Activated CD4-positive, alpha-beta T cell treated with anti-CD3 and anti-CD28 coated beads, Interleukin-2, amount 50 U/mL, for 4 hours (primary cell): ENCODE data around the gene ADGRB3.
"Not testable (repeated sequence)": the region's sequence is repeated elsewhere in the genome, so short reads cannot be mapped to it uniquely, and the experiment has no call there.

Source experiments
- DNase-seq, 2 experiments: peaks; one replicate each; pipeline ENCODE4 v3.0.0-alpha.2; 2020

ADGRB3 gene

DNA sequence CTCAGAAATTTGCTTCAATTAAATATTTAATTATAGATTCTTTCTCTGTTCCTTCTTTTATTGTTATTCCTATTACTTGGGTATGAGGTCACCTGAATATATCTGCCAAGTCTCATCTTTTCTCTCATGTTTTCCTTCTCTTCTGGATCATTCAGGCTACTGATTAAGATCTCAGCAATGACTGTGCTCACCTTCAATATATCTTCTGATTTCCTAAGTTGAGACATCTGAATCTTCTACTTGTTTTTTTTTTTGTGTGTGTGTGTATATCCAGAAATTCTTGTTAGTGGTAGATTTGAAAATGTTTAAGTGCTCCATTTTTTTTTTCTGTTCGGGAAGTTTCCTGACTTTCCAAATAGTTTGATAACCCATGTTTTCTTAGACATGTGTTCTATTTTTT is 108.0 kb downstream of the ADGRB3 start:
- DNase-seq, result no peak

DNA sequence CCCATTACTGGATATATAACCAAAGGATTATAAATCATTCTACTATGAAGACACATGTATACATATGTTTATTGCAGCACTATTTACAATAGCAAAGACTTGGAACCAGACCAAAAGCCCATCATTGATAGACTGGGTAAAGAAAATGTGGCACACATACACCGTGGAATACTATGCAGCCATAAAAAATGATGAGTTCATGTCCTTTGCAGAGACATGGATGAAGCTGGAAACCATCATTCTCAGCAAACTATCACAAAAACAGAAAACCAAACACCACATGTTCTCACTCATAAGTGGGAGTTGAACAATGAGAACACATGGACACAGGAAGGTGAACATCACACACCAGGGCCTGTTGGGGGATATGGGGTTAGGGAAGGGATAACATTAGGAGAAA is 109.3 kb downstream of the ADGRB3 start:
- DNase-seq, result not testable (repeated sequence)

- DNase-seq, result no peak
These were observed 111.3 kb downstream of the ADGRB3 start for GRCh38 chr6:68746376-68746775.

DNA sequence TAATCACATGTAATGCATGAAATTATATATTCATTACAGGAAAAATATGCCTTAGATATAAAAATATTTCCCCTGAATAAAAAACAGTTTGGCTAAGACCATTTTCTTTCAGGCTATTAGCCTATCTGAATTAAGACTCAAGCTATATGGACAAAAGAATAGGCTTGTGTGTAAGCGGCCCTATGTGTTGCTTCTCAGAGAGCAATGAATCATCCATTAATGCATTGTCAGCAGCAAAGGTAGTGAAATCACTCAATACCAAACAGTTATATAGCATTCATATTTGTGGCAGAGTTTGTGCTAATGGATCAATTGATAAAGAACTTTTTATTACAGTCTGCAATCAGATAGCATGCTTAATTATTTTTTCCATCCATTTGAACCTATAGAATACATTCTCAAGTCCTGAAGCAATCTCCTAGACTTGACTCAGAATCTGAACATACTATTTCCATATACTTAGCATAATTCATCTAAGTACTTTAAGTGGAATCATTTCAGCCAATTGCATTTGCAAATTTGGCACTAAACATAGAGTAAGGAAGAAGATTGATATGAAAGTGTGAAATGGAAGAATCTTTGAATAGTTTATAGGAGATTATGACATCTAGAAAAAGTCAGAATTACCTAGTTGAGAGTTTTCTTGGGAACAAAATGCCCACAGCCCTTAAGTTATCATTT is 112.2 kb downstream of the ADGRB3 start:
- no peak for DNase-seq

- not testable (repeated sequence) for DNase-seq
These were observed 112.8 kb downstream of the ADGRB3 start for GRCh38 chr6:68747832-68748231.

DNA sequence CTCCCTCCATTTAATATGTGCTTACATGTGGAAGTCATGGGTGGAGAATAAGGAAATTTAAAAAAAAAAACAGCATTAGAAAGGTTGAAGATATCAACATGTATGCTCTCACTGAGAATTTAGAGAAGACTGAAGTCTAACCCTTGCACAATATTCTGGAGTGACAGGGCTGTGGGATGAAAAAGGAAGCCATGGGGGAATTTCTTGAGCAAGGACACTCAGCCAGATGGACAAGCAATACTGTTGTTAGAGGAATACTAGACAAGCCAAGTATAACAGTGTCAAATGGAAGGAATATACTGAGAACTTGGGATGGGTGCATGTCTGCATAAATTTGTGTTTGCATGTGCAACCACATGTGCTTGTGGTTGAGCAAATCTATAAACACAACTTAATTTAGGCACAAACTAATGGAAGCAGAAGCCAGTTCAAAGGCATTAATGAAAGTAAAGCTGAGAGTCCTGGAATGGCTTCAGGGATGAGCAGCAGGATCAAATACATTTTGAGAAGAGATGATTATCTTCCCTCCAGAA is 119.7 kb downstream of the ADGRB3 start:
- no peak for DNase-seq

DNA sequence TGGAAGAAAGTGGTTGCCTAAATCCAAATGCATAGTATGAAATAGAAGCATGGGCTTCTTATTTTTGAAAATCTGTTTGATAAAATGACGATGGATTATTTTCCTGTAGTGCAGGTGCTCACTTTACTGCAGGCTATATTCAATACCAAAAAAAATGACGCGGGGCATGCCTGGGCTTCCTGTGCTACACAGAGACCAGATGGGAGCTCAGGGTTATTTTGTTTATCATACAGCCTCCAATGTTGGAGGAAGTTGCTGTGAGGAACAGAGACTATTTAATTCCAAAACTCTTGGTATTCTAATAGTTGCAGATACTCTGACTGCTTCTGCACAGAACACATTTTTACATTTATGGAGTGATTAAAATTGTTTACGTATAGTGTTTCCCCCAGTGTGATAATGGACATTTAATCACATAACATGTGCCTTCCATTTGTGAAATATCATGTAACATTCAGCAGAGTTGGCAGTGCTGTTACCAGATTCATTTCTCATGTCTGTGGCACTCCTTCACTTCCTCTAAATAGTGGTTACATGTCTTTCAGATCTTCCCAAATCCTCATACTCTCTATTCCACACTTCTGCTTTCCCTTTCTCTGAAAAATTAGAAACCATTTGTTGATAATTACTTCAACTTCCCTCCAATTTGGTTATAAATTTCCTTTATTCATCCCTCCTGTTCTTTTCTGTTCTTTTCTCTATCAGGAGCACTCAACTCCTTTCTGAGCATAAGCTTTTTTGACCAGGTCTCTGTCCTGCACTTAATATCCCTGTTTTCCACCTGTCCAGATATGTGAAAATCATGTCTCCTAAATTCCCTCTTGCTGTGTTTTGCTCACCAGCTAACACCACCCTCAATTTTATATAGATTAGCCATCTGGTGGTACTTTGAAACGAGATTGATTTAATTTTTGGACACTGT is 121.6 kb downstream of the ADGRB3 start:
- DNase-seq, result no peak

DNA sequence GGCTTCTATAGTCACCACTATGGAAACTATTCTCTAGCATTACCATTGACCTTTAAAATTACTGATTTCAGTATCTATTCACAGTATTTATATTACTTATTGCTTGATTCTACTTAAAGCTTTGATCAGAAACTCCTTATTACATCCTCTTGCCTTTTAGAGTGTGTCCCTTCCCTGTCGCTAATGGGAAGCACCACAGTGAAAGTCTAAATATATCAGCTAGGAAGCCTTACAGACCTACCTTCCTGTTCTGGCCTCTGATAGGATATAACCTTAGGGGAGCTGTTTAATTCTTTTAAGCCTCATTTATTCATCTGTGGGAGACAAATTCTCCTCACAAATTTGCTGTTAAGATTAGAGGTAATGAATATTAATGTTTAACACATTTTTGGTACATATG is 122.7 kb downstream of the ADGRB3 start:
- no peak for DNase-seq

- no peak for DNase-seq
These were observed 123.5 kb downstream of the ADGRB3 start for GRCh38 chr6:68758559-68758958.

GRCh38 chr6:68760485-68760884 is 125.4 kb downstream of the ADGRB3 start:
- no peak for DNase-seq

GRCh38 chr6:68760941-68761676 is 126.0 kb downstream of the ADGRB3 start:
- no peak for DNase-seq

GRCh38 chr6:68761985-68762384 is 126.9 kb downstream of the ADGRB3 start:
- DNase-seq, result no peak

DNA sequence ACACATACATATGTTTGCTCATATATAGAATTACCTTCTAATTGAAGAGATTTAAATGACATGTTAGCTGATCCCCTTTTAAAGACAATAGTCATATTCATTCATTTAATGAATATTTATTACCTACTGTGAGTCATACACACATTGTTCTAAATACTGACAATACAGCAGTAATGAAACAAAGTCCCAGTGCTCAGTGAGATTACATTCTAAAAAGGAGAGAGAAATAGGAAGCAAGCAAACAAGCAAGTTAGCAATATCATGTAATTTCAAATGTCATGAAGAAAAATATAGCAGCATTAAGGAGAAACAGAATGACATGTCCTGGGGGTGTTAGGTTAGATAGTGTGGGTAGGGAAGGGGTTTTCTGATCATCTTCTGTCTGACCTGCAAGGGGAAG is 136.3 kb downstream of the ADGRB3 start:
- no peak for DNase-seq

GRCh38 chr6:68774843-68775242 is 139.8 kb downstream of the ADGRB3 start:
- DNase-seq, result no peak

- no peak for DNase-seq
These were observed 141.3 kb downstream of the ADGRB3 start for GRCh38 chr6:68776354-68776753.

- DNase-seq, result no peak
These were observed 142.9 kb downstream of the ADGRB3 start for GRCh38 chr6:68777956-68778355.

DNA sequence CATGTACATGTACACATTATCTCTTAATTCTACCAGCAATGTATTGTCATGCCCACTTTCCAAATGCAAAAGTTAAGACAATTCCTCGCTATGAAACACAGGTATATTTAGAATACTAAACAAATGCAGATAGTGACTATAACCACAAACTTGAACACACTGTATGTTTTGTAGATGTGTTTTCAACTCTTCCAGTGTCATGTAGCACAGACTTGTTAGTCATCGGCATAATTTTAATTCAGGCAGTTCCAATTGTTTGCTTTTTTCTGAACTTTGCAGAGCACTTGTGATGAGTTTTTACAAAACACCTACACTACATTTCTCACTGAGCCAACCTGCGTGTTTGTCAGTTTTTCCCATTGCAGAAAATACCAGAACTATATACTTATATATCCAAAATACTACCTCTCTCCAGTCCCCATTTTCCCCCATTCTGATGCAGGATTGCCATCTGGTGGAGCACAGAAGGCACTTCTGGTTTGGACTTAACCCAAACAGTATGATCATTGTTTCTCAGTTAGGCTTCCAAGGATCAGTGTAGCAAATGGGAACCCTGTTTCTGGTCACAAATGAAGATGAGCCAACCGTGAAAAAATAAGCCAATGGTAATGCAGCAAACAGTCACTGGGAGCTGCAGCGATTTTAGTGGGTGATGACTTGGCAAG is 143.4 kb downstream of the ADGRB3 start:
- no peak for DNase-seq

GRCh38 chr6:68779366-68779765 is 144.3 kb downstream of the ADGRB3 start:
- DNase-seq, result no peak

DNA sequence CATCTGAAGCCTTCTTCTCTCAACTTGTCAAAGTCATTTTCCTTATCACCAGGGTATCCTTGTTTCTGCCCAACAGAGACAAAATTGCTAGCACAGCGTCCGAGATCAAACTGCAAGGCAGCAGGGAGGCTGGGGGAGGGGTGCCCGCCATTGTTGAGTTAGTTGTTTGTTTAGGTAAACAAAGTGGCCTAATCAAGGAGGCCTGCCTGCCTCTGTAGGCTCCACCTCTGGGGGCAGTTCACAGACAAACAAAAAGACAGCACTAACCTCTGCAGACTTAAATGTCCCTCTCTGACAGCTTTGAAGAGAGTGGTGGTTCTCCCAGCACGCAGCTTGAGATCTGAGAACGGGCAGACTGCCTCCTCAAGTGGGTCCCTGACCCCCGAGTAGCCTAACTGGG is 155.0 kb downstream of the ADGRB3 start:
- not testable (repeated sequence) for DNase-seq

- DNase-seq, result not testable (repeated sequence)
These were observed 179.9 kb downstream of the ADGRB3 start for GRCh38 chr6:68814976-68815375.

- no peak for DNase-seq
These were observed 191.4 kb downstream of the ADGRB3 start for GRCh38 chr6:68826501-68826900.

DNA sequence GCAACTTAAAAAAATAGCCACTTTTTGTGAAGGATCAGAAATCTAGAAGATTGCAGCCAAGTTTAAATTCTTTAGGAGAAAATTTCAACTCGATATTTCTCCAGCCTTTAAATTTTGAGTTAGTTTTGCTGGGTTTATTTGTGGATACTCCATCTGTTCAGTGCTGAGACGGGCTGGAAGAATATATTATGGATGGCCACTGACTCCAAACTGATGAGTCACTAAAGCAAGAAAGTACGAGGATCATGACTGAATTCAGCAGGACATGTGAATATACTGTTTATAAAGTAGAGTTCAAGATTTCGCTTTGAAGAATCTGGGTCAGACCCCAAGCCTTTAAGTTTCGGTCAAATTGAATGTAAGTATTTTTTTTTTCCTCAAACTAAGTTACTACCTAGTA is 199.5 kb downstream of the ADGRB3 start:
- DNase-seq, result no peak

DNA sequence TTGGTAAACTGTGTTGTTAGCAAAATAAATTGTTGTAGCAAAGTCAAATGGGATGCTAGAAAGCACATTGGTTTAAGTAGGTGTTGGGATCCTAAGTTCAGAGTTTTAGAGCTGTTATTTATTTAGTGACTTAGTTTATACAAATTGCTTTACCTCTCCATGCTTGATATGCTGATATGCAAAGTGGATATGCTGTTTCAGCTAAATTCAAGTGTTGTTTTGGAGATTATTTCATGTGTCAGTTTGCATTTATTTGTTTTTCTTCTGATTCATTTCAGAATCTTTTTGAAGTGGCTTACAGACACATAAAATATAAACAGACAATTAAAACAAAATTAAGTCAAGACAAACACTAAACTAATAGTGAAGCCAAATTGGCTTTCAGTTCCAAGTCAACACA is 203.5 kb downstream of the ADGRB3 start:
- no peak for DNase-seq
